ENCODE measurements around the gene RPL26.

DNA sequence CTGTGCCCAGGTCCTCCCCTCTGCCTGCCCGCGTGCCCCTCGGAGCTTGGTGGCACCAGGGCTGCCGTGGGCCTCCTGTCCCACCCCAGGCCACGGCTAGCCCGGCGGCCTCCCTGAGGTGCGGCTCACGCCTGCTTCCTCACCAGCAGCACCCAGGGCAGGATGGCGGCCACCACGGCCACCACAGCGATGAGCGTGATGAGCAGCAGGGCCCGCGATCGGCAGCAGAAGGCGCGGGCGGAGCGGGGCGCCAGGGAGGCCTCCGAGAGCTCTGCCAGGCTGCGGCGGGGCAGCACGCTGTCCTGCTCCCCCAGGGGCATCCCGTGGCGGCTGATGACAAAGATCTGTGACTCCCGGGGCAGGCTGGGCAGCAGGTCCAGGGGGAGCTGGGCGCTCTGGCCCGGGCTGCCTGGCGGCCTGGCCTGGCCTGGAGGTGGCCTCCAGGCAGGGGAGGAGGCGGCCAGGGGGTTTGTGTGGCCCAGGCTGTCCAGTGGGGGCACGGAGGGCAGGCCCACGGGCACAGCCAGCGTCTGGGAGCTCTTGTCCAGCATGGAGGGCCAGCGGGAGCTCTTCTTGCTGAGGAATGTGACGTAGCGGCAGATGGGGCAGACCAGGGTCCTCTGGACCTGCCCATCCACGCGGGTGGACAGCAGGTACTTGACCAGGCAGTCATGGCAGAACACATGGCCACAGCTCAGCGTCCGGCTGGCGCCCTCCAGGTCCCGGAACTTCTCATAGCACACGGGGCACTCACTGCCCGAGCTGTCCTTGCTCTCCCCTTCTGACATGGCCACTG lies 9.9 kb upstream of the RPL26 start:
- TF ChIP-seq, protein P1, sequence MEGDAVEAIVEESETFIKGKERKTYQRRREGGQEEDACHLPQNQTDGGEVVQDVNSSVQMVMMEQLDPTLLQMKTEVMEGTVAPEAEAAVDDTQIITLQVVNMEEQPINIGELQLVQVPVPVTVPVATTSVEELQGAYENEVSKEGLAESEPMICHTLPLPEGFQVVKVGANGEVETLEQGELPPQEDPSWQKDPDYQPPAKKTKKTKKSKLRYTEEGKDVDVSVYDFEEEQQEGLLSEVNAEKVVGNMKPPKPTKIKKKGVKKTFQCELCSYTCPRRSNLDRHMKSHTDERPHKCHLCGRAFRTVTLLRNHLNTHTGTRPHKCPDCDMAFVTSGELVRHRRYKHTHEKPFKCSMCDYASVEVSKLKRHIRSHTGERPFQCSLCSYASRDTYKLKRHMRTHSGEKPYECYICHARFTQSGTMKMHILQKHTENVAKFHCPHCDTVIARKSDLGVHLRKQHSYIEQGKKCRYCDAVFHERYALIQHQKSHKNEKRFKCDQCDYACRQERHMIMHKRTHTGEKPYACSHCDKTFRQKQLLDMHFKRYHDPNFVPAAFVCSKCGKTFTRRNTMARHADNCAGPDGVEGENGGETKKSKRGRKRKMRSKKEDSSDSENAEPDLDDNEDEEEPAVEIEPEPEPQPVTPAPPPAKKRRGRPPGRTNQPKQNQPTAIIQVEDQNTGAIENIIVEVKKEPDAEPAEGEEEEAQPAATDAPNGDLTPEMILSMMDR (IDR thresholded peaks at IDR 0.05): no peak
- TF ChIP-seq POLR2A (IDR thresholded peaks at IDR 0.05): no peak

Measured in thyroid gland (tissue), 4 donors.